Glomerular visceral epithelial cell (primary cell): ENCODE results near the gene NFATC1.
A peak's percentile ranks its signal among the peaks of the same experiment; 100 is the strongest.

ENCODE experiments used
- DNase-seq: peaks from one replicate; pipeline ENCODE4 v3.0.0-alpha.2; 2016; ENCODE audit errors: extremely low spot score

The NFATC1 gene

DNA sequence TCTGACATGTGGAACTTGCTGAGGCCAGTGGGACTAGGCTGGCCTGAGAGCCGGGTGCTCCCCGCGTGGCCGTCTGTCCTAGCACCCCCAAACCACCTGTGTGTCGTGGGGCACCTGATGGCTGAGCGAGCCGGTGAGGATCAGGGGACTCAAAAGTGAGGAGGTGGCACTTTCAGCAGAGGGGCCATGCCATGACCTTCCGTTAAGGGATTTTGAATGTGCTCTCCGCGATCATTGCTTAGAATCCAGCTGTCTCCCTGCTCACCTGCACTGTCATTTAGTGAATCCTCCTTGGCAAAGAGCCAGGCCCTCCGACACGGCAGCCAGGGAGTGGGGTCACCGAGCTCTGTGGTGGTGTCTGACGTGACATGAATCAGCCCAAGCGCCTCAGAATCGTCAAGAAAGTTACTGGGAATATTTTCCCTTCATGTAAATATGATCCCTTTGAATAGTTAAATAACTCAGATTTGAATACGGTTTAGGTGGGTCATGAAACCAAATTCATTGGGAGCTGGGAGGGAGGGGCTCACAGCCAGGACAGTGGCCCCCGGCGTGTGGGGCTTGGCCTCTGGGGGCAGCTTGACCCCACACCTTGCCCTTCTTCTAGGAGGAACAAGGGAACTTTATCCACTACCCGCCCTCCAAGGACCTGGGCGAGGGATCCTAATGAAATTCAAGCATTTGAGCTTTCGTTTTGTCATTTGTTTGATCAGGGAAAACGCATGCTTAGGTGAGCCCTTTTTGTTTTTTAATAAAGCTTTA, 9.5 kb downstream of the NFATC1 start:
- DNase-seq: no peak

DNA sequence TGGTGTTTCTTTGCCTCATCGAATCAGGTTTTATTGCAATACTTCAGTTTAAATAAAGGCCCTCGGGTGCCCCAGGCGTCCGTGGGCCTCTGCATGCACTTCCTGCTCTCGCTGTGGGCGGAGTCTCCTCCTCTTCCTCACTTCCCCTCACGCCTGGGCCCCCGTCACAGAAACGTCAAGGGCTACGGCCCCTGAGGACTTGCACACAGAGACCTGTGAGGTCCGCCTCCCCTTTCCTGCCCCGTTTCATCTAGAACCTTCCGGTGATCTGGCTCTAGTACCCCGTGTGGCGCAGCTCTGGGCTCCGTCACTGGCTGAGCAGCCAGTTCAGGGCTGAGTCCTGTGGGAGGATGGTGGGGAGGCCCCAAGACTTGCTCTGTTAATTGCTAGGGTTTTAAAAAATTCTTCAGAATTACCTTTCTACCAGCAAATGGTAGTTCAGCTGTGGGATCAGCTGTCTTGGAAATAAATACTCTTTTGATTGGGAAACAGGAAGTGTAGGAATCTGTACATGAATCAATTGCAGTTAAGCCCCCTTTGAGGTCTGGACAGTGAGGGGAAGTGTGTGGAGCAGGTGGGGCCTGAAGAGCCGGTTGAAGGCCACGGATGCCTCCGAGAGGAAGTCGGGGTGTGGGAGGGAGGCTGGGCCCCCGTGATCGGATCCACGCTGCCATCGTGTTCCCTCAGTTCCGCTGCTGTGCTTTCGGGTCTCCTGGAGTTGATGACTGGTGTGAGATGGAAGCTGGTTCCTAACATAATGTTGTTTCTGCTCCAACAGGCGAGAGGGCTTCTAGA, 10.2 kb downstream of the NFATC1 start:
- DNase-seq: no peak

DNA sequence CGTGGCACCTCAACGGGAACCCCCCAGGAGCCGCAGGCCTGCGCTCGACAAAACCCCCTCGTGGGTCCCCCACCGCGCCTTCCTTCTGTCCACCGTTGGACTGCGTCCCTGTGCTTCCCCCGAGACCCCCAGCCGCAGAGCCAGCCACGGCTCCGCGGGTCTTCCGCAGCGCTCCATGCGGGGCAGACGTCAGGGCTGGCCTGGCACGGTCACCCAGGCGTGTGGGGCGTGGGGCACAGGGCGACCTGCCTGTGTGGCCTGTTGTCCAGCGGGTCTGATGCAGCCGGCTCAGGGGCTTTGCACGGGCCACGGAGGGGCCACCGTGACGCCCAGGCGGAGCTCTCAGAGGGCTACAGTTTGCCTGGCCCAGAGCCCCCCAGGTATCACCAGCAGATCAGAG, 11.0 kb downstream of the NFATC1 start:
- DNase-seq: no peak

DNA sequence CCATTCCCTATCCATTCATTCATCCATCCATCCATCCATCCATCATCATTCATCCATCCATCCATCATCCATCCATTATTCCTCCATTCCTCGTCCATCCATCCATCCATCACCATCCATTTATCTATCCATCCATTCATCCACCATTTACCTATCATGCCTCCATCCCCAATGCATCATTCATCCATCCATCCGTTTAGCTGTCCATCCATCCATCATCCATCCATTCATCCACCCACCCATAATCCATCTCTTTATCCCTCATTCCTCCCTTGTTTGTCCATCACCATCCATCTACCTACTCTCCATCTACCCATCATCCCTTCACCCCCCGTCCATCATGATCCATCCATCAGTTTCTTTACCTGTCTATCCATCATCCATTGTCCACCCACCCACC, 13.6 kb downstream of the NFATC1 start:
- DNase-seq: no peak

DNA sequence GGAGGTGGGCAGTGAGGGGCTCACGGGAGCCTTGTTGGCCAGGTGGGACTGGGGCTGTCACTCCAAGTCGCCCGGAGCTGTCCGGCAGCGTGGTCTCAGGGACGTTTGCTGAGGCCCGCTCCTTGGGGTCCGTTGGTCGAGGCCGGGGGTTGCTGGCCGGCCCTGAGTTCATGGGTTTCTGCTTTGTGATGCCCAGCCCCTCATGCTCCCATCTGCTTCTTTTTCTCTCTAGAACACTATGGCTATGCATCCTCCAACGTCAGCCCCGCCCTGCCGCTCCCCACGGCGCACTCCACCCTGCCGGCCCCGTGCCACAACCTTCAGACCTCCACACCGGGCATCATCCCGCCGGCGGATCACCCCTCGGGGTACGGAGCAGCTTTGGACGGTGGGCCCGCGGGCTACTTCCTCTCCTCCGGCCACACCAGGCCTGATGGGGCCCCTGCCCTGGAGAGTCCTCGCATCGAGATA, 14.5 kb downstream of the NFATC1 start:
- DNase-seq: no peak

DNA sequence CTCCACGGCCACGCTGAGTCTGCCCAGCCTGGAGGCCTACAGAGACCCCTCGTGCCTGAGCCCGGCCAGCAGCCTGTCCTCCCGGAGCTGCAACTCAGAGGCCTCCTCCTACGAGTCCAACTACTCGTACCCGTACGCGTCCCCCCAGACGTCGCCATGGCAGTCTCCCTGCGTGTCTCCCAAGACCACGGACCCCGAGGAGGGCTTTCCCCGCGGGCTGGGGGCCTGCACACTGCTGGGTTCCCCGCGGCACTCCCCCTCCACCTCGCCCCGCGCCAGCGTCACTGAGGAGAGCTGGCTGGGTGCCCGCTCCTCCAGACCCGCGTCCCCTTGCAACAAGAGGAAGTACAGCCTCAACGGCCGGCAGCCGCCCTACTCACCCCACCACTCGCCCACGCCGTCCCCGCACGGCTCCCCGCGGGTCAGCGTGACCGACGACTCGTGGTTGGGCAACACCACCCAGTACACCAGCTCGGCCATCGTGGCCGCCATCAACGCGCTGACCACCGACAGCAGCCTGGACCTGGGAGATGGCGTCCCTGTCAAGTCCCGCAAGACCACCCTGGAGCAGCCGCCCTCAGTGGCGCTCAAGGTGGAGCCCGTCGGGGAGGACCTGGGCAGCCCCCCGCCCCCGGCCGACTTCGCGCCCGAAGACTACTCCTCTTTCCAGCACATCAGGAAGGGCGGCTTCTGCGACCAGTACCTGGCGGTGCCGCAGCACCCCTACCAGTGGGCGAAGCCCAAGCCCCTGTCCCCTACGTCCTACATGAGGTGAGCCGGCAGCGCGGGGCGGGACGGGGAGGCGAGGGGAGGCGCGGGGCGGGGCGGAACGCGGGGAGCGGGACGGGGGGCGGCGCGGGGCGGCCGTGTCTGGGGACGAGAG, 15.2 kb downstream of the NFATC1 start:
- no peak for DNase-seq

DNA sequence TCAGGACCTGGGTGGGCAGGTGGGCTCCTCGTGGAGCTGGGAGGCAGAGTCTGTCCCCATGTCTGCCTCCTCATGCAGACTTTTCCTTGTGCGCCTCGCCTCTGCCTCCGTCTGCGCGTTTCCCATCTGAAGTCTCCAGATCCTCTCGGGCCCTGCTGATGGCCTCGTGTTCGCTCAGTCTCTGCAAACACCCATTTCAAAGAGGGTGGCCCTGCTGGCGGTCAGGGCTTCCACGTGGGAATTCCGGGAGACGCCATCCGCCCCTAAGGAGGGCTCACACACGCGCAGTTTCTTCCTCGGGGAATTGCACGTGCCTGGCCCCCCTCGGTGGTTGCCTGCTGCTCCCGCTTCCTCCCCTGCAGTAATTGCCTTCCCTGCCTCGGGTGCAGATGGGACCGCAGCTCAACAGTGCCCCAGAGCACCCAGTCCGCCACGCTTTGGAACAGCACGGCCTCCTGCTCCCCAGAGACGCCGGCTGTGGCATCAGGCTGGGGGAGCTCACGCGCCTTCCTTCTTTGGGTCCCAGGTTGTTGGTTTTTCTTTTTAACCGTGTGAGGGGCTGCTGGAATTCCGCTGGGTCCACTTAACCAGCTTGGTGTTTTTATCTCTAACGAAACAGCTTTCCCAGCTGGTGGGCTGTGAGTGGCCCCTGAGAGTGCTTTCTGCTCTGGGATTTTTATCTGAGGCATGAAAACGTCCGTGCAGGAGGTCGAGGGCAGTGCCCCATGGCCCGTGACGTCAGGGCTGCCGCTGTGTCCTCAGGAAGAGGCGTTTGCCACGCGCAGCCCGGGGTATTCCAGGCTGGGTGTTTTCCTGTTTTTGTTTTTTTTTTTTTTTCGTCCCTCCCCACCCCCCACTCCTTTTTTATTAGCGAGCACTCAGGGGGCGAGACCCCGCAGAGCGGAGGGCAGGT, 16.1 kb downstream of the NFATC1 start:
- DNase-seq: no peak

DNA sequence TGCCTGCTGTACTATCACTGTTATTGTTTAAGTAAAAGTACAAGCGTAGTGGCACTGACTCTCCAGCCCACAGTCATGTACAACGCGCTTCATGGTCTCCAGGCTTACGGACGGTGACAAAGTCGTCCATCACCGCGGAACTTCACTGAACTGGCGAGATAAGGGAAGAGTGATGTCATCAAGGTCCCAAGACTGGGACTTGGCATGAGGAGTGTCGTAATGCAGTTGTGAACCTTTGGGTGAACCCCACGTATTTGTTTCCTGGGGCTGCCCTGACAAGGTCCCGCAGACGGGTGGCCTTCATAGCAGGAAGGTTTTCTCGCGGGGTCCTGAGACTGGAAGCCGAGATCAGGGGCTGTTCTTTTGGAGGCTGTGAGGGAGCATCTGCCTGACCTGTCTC, 17.3 kb downstream of the NFATC1 start:
- no peak for DNase-seq

DNA sequence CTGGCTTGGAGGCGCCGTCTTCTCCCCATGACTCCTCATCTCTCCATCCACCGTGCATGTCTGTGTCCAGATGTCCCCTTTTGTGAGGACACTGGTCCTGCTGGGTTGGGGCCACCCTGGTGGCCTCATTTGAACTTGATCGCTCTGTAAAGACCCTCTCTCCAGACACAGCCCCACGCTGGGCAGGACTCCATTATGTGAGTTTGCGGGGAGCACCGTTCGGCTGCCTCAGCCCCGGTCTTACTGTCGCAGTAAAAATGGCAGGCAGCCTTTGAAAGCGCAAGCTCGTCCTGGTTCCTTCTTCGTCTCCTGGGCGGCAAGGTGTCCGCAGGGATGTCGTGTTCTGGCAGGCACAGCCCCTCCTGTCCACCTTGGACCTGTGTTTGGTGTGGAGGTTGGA, 17.7 kb downstream of the NFATC1 start:
- DNase-seq: no peak

DNA sequence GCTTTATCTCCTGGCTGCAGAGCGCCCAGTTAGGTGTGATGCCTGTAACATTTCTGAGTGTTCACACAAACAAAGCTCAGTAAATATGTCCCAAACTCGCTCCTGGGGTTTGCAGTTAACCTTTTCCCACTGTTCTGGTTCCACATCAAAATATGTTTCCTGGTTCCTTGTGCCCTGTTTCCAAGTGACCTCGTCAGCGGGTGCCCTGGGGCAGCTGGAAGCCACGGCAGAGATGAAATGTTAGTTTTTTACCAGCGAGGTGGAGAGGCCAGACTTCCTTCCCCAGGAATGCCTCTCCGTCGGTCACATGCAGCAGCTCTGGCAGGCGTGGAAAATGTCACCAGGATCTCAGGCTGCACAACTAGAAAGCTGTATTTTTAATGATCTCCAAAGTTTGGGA, 18.2 kb downstream of the NFATC1 start:
- DNase-seq: no peak

DNA sequence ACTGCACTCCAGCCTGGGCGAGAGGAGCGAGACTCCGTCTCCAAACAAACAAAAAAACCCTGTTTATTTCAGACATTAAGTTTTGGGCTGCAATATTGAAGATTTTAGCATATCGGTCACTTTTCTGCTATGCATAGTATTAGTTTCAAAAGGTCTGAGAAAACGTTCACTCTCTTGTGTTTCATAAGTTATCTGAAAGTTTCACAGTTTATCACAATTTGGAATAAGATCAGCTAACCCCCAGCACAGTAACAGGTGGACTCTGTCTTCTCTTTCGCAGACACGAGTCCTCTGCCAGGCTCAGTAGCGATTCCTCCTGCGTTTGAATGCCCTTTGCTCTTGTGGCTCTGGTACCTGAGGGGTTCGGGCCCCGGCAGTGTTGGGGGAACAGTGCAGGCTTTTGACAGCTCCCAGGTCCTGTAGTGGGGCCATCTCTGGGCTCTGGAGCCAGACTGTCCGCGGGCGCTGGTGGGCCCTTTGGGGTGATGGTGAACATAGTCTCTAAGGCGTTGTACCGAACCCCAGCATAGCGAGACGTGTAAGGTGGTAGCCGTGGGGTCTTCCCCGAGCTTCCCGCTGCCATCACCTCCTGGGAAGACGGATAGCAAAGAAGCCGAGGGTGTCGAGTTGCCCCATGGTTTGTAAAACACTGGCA, 20.4 kb downstream of the NFATC1 start:
- DNase-seq: no peak

DNA sequence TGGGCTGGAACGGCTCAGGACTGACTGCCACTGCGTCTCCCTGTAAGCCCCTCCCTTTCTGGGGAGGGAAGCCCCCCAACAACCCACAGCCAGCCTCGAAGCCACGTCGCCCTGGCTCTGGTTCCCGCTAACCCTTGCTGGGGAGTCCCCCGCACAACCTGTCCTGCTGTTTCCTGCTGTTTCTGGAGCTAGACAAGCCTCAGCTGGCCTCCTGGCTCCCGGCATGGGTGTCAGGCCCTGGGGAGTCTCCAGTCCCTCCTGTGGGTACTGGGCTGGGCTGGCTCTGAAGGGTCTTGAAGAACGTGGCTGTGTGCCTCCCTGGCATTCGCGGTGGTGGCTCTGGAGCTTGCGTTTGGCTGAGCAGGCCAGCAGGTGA, 20.9 kb downstream of the NFATC1 start:
- no peak for DNase-seq

DNA sequence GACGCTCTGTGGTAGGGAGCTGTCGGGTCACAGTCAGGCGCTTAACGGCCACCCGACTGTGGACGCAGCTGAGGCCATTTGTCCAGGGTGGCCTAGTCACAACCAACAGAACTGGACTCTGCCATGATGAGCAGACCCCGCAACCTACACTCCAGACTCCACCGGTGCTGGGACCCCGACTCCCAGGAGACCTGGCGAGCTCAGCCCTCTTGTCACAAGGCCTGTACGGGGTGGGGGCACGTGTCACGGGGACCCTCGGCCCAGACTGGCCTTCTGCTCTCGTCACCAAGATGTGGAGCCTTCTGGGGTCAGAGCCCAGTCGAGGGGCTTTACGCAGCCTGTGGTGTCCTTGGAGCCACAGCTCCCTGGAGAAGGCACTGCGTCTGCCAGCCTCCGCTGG, 22.5 kb downstream of the NFATC1 start:
- no peak for DNase-seq

DNA sequence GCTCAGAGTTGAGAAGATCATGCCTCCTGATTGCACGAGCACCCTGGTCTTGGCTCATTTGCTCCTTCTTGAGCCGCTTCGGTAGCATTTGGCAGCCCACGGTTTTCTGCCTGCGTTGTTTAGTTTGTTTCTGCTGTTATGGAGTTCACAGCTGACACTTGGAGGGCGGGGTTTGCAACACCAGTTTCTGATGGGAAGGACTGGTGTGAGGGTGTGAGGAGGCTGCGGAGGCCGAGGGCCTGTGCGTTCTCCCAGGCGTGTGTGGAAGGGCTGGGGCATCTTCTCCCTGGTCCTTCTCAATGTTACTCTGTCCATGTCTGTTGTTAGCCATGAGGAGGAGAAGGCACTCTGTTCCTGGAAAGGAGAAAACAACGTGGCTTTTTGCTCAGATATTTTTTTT, 22.9 kb downstream of the NFATC1 start:
- DNase-seq: no peak

DNA sequence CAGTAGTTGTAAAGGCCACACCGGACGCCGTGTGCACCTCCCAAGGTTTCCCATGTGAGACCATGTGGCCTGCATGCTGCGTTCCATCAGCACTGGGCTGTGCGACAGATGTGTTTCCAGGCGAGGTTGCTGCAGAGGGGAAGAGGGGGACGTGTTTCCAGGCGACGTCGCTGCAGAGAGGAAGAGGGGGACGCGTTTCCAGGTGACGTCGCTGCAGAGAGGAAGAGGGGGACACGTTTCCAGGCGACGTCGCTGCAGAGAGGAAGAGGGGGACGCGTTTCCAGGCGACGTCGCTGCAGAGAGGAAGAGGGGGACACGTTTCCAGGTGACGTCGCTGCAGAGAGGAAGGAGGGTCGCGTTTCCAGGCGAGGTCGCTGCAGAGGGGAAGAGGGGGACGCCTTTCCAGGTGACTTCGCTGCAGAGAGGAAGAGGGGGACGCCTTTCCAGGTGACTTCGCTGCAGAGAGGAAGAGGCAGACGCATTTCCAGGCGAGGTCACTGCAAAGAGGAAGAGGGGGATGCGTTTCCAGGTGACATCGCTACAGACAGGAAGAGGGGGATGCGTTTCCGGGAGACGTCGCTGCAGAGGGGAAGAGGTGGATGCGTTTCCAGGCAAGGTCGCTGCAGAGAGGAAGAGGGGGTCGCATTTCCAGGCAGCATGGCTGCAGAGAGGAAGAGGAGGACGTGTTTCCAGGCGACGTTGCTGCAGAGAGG, 24.5 kb downstream of the NFATC1 start:
- no peak for DNase-seq

DNA sequence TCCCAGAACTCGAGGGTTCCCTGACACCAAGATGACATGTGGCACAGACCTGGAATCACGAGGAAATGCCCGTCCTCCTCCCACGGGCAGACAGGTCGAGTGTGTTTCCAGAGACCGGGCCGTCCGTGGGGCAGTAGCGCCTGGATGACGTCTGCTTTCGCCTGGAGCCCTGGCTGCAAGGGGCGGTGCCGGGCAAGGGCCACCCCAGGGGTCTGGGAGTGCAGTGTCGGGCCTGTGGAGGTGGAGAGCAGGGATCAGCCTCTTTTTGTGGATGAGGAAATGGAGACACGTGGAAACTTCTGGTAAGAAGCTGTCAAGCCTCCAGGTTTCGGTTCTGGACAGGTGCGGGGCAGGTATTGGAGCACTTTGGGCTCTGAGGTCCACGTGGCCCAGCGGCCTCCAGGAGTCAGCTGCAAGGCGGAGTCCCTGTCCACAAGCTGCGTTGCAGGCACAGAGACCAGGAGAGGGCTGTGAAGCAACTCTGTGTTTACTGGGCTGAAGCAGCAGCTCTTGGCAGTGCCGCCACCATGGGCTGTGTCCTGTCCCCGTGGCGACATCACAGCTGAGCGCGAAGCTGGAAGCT, 25.6 kb downstream of the NFATC1 start:
- DNase-seq: no peak

DNA sequence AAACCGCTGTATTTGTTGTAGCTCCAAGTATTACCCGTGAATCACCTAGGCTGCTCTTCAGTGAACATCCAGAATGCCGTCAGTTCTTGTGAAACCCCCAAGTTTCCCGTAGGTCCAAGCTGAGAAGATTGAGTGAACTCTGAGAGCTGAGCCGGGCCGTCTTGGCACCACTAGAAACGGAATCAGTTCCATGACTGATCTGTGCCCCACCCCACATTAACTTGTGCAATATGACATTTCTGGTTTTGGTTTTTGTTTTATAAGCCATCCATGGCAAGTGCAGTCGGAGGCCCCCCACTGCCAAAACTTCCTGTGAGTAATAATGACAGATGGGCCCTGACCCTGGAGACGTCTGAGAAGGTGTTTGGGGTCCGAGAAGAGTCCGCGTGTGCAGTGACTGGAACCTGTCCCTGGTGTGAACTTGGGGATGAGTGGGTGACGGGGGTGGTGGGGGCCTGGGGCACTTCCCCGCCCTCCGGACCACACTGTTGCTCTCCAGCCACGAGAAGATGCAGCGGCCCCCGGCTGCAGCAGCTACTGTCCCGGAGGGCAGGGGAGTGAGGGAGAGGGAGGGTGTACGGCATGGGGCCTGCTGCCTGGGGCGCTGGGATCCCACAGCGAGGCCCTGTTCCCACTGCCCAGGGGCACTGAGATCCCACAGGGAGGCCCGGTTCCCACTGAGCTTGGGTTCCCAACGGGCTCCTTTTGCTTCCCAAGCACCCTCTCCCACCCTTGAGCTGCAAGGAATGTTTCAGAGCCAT, 26.5 kb downstream of the NFATC1 start:
- peak; percentile 10 for DNase-seq

DNA sequence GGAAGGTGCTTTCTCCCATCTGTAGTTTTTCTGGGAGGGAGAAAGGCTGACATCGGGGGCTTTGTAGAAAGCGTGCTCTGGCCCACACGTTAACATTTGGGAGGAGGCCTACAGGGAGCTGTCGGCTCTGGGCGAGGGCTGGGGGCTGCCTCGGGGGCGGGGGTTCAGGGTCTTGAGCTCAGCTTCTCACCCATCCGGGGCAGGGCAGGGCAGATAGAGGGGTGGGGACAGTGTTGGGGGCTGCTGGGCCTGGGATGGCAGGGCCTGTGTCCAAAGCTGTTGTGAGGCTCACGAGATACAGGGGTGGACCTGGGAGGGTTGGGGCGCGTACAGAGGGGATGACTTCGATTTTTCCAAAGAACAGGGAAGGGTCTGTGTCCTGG, 27.0 kb downstream of the NFATC1 start:
- DNase-seq: no peak
